Loucy (cell line): ENCODE data around the gene DDX25.

ENCODE experiments used
- EZH2phosphoT487 ChIP-seq: fragments of 200-600 bp; IDR thresholded peaks from 2 replicates; pipeline ENCODE4 v1.6.1; 2018; ENCODE audit warnings: antibody characterized with exemption, mild to moderate bottlenecking, moderate library complexity, borderline replicate concordance
- TF ChIP-seq, protein P1 (sequence below): fragments of 200-600 bp; sonication (generic); conservative IDR thresholded peaks from 2 replicates; pipeline ENCODE4 v1.5.1; 2014; ENCODE audit warnings: mild to moderate bottlenecking, antibody characterized with exemption, low read length

DNA sequence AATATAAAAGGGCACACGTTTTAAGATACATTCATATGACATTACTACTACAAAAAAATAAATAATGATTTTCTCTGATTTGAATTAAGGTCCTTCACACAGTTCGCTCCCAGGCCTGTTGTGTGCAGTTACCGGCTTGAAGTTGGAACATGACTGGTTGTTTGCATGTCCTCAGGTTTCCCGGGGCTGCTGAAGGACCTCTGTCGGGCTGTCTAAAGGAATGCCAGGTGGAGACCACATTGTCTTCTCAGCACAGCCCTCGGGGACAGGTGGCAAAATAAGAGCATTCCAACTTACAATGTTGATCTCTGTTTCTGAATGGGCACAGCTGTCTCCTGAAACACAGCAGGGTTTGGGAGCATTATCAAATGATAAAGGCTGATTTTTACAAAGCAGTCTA, 56.5 kb downstream of the DDX25 start:
- TF ChIP-seq, protein P1, sequence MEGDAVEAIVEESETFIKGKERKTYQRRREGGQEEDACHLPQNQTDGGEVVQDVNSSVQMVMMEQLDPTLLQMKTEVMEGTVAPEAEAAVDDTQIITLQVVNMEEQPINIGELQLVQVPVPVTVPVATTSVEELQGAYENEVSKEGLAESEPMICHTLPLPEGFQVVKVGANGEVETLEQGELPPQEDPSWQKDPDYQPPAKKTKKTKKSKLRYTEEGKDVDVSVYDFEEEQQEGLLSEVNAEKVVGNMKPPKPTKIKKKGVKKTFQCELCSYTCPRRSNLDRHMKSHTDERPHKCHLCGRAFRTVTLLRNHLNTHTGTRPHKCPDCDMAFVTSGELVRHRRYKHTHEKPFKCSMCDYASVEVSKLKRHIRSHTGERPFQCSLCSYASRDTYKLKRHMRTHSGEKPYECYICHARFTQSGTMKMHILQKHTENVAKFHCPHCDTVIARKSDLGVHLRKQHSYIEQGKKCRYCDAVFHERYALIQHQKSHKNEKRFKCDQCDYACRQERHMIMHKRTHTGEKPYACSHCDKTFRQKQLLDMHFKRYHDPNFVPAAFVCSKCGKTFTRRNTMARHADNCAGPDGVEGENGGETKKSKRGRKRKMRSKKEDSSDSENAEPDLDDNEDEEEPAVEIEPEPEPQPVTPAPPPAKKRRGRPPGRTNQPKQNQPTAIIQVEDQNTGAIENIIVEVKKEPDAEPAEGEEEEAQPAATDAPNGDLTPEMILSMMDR: no peak
- TF ChIP-seq EZH2phosphoT487: no peak
